Measurements from ENCODE around the gene ADAMTSL3.

The ADAMTSL3 gene

GRCh38 chr15:83656943-83657528 is 3.1 kb downstream of the ADAMTSL3 start:
- Histone ChIP-seq H3K4me2 (no peak overlapping the region), H3K36me3 (ENCODE audit: insufficient read depth) (no peaks in the 10 kb centered on the region)

DNA sequence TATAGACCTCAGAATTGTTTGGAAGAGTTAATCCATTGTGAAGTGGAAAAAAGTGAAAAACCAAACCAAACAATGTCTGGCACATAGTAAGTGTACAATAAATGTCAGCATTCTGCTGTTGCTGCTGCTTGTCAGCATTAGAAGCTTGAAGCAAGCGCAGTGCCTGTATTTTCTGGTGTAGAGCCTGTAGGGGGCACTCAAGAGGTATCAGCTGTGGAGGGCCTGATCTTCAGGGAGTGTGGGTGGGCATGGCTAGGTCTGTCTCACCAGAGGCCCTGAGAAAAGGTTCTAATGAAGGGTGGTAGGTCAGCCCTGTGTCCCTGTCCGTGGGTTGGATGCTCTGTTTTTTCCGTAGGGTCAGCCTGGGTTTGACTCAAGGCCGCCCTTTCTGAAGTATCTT is 3.6 kb downstream of the ADAMTSL3 start:
- Histone ChIP-seq H3K4me2 (no peak overlapping the region), H3K4me3 (IDR thresholded peaks at IDR 0.05; ENCODE audit: insufficient read depth, low read depth, low read length) (no peak overlapping the region), H3K36me3 (ENCODE audit: insufficient read depth) (no peaks in the 10 kb centered on the region), H3K9ac (no peak overlapping the region), H4K20me1 (ENCODE audit: insufficient read depth) (no peaks in the 10 kb centered on the region), H3K79me2 (ENCODE audit: insufficient read depth, low read depth) (no peaks in the 10 kb centered on the region), H3K4me1 (ENCODE audit: low read depth, poor library complexity, severe bottlenecking) (no peaks in the 10 kb centered on the region), H2AFZ (ENCODE audit: low read depth) (no peak overlapping the region), H3K27ac (no peak overlapping the region), H3K27me3 (ENCODE audit: insufficient read depth, low read depth) (no peaks in the 10 kb centered on the region)
- TF ChIP-seq, protein P1, sequence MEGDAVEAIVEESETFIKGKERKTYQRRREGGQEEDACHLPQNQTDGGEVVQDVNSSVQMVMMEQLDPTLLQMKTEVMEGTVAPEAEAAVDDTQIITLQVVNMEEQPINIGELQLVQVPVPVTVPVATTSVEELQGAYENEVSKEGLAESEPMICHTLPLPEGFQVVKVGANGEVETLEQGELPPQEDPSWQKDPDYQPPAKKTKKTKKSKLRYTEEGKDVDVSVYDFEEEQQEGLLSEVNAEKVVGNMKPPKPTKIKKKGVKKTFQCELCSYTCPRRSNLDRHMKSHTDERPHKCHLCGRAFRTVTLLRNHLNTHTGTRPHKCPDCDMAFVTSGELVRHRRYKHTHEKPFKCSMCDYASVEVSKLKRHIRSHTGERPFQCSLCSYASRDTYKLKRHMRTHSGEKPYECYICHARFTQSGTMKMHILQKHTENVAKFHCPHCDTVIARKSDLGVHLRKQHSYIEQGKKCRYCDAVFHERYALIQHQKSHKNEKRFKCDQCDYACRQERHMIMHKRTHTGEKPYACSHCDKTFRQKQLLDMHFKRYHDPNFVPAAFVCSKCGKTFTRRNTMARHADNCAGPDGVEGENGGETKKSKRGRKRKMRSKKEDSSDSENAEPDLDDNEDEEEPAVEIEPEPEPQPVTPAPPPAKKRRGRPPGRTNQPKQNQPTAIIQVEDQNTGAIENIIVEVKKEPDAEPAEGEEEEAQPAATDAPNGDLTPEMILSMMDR (conservative IDR thresholded peaks at IDR 0.05; ENCODE audit: low read depth, low read length) = 0 out of 2 replicates have a peak, but pooled peaks have one; percentile 30

More at GRCh38 chr15:83656943-83657528, 3.1 kb downstream of the ADAMTSL3 start:
- Histone ChIP-seq H3K79me2 (ENCODE audit: insufficient read depth, low read depth) (no peaks in the 10 kb centered on the region), H3K9ac (no peak overlapping the region), H2AFZ (ENCODE audit: low read depth) (no peak overlapping the region), H3K4me3 (IDR thresholded peaks at IDR 0.05; ENCODE audit: insufficient read depth, low read depth, low read length) (no peak overlapping the region), H3K27ac (no peak overlapping the region), H3K4me1 (ENCODE audit: low read depth, poor library complexity, severe bottlenecking) (no peaks in the 10 kb centered on the region), H4K20me1 (ENCODE audit: insufficient read depth) (no peaks in the 10 kb centered on the region), H3K27me3 (ENCODE audit: insufficient read depth, low read depth) (no peaks in the 10 kb centered on the region)
- TF ChIP-seq, protein P1 (conservative IDR thresholded peaks at IDR 0.05; ENCODE audit: low read depth, low read length) = no peak

DNA sequence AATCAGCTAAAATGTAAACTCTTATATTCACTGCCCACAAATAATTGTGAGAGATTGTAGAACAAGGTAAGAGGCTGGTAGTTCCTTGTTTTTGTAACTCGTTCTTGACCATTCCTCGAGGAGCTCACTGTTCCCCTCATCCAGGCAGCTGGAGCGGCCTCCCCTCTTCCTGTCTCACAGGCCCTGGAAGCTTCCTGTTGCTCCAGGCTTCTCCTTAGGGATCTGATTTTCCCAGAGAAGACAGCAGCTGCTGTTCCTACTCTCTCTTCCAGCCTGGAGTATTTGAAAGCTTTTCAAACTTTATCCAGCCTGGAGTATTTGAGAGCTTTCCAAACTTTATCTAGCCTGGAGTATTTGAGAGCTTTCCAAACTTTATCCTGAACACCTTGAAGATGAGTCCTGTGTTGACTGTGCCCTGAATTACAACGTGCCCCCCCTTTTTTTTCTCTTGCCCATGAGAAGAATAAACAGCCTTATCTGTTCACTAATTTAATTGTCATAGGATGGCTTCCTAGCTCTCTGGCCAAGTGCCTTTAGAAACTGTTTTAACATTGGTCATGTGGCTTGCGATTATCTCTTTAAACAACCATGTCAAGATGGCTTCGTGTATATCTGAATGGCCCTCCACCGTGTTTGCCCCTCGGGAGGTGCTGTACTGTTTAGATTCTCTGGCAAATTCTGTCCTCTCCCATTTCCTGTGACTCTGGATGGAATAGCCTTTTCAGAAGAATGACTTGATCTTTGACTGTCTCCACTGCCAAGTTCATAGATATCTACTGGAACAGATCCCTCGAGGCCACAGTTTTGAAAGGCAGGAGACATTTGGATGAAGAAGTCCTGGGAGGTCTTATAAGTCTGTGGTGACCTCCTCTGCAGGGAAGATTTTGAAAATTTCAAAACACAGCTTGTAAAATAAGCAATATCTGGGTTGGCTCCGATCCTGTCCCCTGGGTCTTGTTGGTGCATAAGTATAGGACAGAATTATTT is 4.8 kb downstream of the ADAMTSL3 start:
- no peak overlapping the region for H3K9ac ChIP-seq
- TF ChIP-seq, protein P1 (conservative IDR thresholded peaks at IDR 0.05; ENCODE audit: low read depth, low read length) = no peak
- no peaks in the 10 kb centered on the region for H3K36me3 ChIP-seq (ENCODE audit: insufficient read depth)
- no peaks in the 10 kb centered on the region for H3K27me3 ChIP-seq (ENCODE audit: insufficient read depth, low read depth)
- H2AFZ ChIP-seq (ENCODE audit: low read depth) = no peak overlapping the region
- H4K20me1 ChIP-seq (ENCODE audit: insufficient read depth) = no peaks in the 10 kb centered on the region
- H3K27ac ChIP-seq = no peak overlapping the region
- no peak overlapping the region for H3K4me2 ChIP-seq
- no peaks in the 10 kb centered on the region for H3K4me1 ChIP-seq (ENCODE audit: low read depth, poor library complexity, severe bottlenecking)
- no peak overlapping the region for H3K4me3 ChIP-seq (IDR thresholded peaks at IDR 0.05; ENCODE audit: insufficient read depth, low read depth, low read length)
- no peaks in the 10 kb centered on the region for H3K79me2 ChIP-seq (ENCODE audit: insufficient read depth, low read depth)

GRCh38 chr15:83659417-83659812 is 5.5 kb downstream of the ADAMTSL3 start:
- Histone ChIP-seq H3K9ac (no peak overlapping the region), H3K27ac (no peak overlapping the region), H2AFZ (ENCODE audit: low read depth) (no peak overlapping the region), H3K27me3 (ENCODE audit: insufficient read depth, low read depth) (no peaks in the 10 kb centered on the region), H3K4me1 (ENCODE audit: low read depth, poor library complexity, severe bottlenecking) (no peaks in the 10 kb centered on the region), H3K4me2 (no peak overlapping the region), H3K4me3 (IDR thresholded peaks at IDR 0.05; ENCODE audit: insufficient read depth, low read depth, low read length) (no peak overlapping the region), H3K36me3 (ENCODE audit: insufficient read depth) (no peaks in the 10 kb centered on the region), H3K79me2 (ENCODE audit: insufficient read depth, low read depth) (no peaks in the 10 kb centered on the region), H4K20me1 (ENCODE audit: insufficient read depth) (no peaks in the 10 kb centered on the region)
- TF ChIP-seq, protein P1 (conservative IDR thresholded peaks at IDR 0.05; ENCODE audit: low read depth, low read length) = no peak

Data from KMS-11 (cell line).